GM18507 (cell line): ENCODE results near the gene PXK.

Source experiments
- DNase-seq: peaks from one replicate; pipeline ENCODE4 v3.0.0; 2011; ENCODE audit warnings: low read depth; ENCODE audit not compliant: insufficient read length; ENCODE audit errors: extremely low spot score
- FAIRE-seq: peaks from 2 replicates; lab custom pipeline; 2011; peaks lifted over from hg19 to GRCh38; lab: Jason Lieb, UNC

Gene PXK

DNA sequence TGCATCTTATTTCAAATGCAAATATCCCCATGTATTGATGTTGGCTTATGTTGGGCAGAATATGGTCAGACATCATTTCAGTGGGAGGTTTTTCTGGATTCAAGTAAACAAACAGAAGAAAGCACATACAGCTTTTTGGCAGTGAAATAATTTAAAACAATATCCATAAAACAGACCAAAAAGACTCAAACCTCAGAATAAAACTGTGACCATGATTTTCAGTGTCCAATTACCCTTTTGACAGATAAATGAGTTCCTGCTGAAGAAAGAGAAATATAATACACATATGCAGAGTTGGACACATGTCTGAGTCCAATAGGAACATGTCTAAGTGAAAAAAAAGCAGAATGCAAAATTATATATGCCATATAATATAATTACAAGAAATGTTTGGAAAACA lies 39.1 kb downstream of the PXK start:
- DNase-seq (no peak), FAIRE-seq (no peak)

DNA sequence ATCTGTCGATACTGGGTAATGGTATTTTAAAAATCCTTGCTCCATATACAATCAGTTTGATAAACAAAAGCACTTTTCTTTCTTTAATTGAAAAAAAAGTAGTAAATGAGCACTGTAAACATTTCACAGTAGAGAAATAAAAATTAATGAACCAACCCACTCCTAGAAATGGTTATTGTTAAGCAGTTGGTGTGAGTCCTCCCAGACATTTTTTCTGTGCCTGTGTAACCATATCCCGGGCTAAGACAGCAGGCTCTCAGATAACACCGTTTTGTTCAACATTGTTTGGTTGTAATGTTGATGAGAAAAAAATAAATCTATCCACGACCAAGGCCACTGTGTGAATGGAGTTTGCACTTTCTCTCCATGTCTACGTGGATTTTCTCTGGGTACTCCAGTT lies 42.6 kb downstream of the PXK start:
- DNase-seq (no peak), FAIRE-seq (no peak)

DNA sequence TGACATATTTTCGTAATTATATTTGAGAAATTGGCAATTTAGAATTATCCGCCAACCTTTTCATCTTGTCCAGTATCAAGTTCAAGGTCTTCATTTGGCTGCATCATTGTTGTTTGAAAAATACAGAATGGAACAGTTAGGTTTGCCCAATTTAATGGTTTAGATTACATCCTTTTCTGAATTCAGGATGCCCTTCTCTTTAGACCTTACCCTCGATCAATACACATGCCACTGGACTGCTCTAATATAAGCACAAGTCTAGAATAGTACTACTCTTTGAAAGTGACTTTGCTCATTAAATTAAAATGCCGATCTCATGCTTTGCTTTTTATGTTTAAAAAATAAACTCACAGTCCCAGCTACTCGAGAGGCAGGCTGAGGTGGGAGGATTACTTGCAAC lies 44.5 kb downstream of the PXK start:
- DNase-seq (no peak), FAIRE-seq (no peak)

DNA sequence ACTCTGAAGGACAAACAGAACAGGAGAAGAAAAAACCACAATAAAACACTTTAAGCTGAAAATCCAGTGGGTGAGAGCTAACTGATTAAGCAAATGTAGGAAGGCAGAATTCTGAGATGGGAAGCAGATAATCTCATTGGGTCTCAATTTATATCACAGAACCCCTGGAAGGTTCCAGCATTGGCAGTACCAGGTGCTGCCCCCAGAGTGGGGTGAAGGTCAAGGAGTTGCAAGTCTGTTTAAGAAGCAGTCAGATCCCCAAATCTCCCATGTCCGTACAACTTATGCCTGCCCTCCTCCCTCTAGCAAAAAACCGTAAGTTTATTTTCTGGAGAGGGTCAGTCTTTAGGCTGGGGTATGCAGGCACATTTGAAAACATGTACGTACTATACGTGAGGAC lies 45.1 kb downstream of the PXK start:
- FAIRE-seq (no peak), DNase-seq (no peak)

DNA sequence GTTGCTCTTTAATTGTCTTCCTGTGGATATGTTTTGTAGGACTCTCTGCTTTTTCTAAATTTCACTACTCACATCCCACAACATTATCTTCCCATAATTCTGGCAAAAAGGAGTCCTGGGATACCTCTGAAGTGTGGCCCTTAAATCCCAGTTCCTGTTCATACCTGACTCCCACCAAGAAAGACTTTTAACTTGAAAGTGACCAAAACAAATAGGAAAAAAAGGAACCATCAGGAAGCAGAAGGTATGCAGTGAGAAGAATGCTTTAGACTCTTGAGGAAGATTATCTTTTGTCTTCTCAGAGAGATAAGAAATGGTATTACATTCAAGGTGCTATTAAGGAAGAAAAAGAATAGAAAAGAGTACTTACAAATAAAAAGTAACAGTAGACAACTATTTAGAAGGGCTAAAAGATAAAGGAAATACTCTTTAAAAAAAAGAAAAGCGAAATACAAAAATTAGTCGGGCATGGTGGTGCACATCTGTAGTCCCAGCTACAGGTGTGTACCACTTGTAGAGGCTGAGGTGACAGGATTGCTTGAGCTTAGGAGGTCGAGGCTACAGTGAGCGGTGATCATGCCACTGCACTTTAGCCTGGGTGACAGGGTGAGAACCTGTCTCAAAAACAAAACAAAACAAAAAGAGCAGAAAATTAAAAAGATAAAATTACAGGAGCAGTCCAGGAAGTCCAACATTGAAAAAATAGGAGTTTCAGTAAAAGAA lies 46.8 kb downstream of the PXK start:
- FAIRE-seq (no peak), DNase-seq (no peak)

DNA sequence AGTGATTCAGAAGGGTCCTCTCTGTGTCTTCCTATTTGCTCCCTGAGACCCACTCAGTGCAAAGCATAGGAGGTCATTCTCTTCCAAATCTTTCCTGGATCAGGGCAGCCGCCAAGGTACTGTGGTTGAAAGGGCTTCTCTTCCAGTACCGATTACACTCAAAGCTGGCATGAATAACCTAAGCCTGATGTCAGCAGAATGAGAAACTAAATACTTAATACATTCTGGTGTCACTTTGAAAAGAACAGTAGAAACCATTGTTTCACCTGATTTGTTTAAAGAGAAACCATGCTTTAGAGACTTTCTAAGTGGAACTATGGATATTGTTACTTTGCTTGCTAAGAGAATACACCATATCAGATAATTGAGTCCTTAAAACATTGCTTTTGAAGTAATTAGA lies 50.8 kb downstream of the PXK start:
- FAIRE-seq (no peak), DNase-seq (no peak)

DNA sequence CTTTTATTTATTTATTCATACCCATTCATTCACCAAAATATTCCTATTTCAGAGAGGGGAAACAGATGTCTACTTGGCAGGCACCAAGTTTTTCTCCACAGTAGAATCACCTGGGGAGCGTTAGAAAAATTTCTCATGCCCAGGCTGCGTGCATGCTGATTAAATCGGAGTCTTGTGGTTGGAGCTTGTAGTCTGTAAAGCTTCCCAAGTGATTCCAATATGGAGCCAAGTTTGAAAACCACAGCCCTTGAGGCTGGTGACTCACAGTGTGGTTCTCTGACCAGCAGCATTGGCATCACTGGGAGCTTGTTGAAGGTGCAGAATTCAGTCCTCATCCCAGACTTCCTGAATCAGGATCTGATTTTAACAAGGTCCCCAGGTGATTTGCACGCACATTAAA lies 51.2 kb downstream of the PXK start:
- FAIRE-seq, result no peak
- DNase-seq, result no peak

DNA sequence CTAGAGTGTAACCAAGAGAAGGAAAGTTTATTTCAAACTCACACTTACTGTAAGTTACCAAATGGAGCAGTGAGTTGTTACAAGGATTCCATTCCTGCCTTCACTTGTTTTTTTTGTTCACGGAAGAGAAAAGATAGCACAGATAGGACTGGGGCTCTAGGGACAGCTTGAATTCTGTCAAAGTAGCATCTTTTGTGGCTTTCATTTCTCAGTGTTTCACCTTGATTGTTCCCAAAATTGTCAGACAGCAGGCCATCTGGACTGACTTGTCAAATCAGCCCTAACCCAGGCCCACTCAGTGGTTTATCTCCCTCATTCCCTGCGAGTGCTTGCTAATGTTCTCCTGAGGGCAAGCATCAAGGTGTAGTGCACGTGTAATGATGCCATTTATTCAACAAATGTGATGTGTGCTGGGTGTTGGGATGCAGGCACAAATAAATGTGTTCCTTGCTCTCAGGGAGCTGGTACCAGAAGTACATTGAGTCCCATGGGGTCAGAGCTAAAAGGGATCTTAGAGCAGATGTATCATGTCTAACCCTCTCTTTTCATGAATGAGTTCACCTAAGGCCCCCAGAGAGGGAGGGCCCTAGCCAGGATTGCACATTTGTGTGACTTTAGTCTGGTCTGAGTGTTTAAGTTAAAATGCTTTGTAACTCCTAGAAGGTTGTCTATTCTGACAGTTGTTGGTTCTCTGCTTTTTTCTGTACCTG lies 51.8 kb downstream of the PXK start:
- no peak for FAIRE-seq
- DNase-seq, result no peak

DNA sequence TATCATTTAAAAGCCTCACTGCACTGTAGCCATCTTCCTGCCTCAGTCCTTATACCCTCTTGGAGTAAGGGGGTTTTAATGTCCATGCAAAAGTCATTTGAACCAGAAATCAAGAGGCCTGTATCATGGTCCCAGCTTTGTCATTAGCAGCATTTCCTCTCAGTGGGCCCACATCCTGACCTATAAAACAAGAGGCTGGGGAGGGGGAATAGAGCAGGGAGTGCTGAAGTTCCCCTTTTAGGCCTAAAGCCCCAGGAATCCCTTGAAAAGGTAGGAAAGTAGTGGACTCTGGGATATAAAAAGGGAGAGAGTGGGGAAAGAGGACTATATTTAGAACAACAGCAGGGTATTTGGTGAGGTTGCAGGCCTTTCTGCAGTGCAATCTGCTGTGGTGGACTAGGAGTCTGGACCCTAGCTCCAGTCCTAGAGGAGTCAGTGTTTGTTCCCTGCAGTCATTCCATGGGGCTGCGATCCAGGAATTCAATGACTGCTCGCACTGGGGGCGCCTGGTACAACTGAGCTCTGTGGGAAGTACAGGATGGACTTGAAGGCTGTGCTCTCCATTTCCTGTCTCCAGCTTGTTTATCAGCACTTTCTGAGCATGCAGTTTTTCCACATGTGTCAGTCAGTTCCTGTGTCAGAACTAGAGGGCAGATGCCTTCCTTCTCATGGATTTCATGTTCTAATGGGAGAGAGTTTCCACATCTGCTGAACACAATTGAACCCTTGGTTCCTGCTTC lies 54.1 kb downstream of the PXK start:
- FAIRE-seq (no peak), DNase-seq (no peak)

DNA sequence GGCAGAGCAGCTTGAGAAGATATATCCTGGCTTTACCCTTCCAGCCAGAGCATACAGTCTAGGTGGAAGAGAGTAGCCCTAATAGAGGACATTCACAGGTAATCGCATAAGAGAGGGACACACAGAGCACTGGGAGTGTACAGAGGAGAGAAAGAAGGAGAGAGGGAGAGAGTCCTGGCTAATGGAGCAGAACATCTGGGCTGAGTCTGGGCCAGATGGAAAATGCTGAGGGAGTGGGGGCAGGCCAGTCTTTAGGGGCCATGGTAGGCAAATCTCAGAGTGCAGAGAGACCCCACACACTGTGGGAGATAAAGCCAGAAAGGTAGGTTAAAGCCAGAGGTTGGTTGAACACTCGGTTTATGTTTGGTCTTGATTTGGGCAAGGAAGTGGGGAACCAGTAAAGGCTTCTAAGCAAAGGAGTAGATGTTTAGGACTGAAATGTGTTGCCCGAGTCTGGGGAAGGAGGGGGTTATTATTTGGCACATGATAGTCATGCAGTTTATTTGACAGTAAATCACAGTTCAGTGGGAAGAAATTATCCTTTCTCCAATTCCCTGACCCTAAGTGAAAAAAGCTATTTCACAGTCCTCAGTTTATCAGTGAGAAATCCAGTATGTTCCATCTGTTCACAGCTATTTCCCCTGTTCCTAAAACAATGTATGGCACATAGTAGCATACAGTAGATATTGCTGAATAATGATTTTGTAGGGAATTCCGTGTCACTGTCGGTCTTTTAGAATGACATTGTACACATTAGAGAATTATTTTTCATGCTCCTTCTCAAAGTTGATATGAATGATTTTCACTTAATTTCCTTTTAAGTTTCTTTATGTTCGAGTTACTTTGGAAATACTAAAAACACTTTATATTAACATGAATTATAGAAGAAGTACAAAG lies 55.2 kb downstream of the PXK start:
- DNase-seq (no peak), FAIRE-seq (no peak)

DNA sequence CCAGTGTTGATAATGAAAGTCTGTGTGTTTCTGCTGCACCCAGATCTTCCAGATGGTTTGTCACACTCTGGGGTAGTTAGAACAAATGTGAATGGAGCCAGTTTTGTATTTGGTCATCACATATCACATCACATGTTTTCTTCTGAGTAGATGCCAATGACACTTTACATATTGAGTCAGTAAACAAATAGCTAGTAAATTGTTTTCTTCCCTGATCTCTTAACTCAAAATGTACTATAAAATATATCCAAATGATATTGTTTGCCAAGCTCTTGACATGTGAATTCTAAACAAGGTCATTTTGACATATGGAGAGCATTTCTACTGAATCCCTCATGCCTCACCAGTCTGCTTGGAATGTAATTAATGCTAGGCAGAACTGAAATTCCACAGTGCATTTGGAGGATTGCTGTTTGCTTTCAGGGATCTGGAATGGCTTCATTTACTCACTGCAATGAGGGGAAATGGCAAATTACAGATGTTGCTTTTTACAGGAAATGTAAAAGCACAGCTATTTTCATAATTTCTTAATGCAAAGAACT lies 55.9 kb downstream of the PXK start:
- DNase-seq (no peak), FAIRE-seq (no peak)

DNA sequence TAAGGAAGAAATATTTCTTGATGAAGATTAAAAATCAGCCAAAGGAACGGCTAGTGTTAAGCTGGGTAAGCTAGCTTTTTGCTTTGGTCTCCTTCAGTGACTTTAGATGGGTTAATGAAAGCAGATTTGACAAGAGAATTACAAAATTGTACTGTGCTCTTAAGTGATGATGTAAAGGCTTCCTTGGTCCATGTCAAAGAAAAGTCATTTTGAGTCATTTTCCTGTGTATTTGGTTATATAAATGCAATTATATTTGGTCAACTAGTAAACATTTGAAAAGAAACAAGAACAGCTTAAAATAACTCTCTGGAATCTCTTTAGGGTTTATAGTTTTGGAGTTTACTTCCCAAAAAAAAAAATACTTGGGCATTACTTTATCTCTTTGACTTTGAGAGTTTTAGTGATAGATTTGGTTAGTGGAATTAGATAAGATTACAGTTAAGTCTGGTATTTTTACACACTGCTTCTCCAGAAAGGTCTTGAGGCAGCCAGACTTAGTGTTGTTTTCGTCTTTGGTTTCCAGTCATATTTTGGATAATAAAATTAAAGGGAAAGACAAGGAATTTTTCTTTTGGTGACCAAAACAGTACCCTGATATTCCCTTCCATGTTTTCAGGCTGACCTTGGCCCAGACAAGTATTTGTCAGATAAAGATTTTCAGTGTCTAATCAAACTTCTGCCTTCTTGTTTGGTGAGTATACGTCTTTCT lies 58.6 kb downstream of the PXK start:
- FAIRE-seq (no peak), DNase-seq (no peak)

DNA sequence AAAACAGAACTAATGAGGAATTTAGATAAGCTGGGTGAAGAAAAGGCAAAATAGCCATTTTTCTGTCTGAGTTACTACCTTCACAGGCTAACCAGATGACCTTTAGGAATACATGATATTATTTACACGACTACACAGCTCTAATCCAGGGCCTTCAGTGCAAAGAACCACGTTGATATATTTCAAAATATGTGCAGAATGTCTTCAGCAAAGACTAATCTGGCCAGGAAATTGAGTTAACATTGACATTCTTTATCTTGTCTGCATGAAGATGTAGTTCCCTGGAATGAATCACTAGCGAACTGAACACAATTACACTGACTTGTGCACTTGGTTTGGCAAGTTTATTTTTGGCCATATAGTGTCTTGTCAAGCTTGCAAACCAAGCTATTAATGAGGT lies 59.5 kb downstream of the PXK start:
- FAIRE-seq (no peak), DNase-seq (no peak)

DNA sequence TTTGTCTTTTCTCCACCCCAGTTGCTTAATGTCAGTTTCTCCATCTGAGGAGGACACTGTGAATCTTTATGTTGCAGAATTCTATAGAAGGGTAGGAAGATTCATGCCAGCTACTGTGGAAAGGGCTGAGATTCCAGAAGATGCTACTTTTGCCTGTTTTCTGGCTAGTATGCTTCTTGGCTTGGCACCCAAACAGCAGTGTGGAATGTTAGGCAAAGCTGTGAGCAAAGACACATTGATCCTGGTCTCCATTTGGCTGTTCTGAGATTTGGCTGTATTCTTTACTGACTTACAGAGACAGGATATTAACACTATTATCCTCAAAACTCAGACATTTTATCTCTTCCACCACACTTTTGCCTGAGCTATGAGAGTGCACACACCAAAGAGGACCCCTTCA lies 61.6 kb downstream of the PXK start:
- no peak for FAIRE-seq
- DNase-seq, result no peak

DNA sequence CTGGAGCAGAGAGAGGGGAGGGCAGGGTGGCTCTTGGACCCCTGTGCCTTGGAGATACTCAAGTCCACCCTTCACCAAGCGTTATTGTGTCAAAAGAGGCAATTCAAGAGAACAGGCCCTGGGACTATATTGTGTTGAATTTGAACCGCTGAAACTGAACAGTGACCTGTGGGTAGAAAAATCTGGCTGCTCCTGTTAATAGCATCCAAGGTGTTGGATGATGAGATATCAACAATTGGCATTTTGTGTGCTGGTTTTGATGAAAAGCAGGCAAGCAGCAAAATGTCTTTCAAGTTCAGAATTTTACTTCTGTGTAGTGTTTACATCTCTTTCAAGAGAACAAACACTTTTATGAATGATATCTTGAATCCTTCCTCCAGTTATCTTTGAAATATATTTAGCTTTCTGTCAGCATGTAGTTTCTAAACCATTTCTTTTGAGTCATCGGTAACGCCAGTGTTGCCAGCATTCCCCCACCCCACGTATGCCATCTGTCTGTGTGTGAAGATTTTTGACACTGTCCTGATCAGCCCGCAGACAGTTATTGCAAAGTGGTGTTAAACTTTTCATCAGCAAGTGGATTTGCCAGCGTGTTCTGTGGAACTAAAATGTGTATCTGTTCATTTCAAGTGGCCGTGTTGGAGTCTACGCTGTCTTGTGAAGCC lies 66.1 kb downstream of the PXK start:
- no peak for DNase-seq
- no peak for FAIRE-seq

DNA sequence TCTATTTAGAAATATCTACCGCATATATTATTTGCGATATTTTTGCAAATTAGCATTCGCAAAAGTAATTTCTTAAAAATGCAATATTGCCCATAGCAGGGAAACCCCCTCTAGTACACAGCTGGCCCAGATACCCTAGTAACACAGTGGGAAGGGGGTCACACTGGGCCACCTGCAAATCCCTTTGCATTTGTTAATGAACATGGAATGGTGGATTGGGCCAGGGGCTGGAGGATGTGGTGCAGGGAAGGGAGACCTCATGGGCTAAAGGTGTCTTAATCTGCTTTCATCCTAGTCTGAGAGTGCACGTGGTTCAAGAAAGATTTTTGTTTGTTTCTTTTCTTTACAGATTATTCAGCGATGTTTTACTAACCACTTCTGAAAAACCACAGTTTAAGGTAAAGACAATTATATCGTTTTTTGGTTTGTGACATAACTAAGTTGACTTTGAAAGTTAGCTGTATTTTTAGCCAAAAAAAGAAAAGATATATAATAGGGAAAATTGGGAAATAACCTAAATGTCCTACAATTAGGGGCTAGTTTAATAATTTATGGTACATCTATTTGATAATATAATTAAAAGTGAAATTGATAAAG lies 70.9 kb downstream of the PXK start:
- DNase-seq, result no peak
- no peak for FAIRE-seq

DNA sequence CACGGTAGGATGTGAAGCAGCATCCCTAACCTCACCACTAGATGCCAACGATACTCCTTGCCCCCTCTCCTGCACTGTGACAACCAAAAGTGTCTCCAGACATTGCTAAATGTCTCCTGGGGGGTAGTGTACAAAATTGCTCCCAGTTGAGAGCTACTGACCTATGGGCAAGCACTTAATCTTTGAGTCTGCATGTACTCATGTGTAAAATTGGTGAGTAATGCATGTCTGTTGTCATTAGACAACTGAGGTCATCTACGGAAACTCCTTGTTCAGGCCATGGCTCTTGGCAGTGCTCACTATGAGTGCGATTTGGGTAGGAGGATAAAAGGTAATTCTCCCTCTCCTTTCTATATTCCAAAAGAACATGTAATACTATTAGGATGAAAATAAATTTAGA lies 71.7 kb downstream of the PXK start:
- no peak for DNase-seq
- no peak for FAIRE-seq

DNA sequence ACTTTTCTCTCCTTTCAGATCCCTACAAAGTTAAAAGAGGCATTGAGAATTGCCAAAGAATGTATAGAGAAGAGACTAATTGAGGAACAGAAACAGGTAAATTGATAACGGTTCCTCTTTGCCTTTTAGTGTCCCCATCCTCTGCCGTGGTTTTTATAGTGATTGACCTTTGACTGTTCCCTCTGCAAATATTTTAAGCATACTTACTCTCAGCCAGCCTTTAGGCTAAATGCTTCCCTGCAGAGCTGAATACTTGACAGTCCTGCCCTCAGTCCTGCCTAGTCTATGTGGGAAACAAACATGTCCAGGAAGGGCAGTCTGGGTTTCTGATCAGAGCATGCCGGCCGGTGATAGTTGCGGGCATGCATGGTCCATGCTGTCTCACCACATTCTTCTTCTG lies 76.2 kb downstream of the PXK start:
- no peak for DNase-seq
- FAIRE-seq, result no peak
